ENCODE results near the gene SAP25.

The SAP25 gene

GRCh38 chr7:100591596-100591995 lies 17.9 kb upstream of the SAP25 start:
- DNase-seq: no peak

GRCh38 chr7:100590077-100590737 lies 16.5 kb upstream of the SAP25 start:
- no peak for DNase-seq

- no peak for DNase-seq
These were observed 15.7 kb upstream of the SAP25 start for GRCh38 chr7:100589341-100589947.

- DNase-seq: no peak
These were observed 14.7 kb upstream of the SAP25 start for GRCh38 chr7:100588438-100588837.

GRCh38 chr7:100586266-100587025 lies 12.7 kb upstream of the SAP25 start, which contains the start of gene FBXO24:
Gene FBXO24 (plus strand): TSS chr7:100586328. CDS start chr7:100586626, 298 bp downstream.
- DNase-seq: peak; percentile 99

- peak; percentile 55 for DNase-seq
These were observed 12.0 kb upstream of the SAP25 start, which contains the start of gene LRCH4 for GRCh38 chr7:100585511-100586265. Gene LRCH4 (minus strand): TSS chr7:100586129. CDS start chr7:100586100, 29 bp downstream.

- DNase-seq: no peak
These were observed 11.2 kb upstream of the SAP25 start for GRCh38 chr7:100584683-100585510.

GRCh38 chr7:100584054-100584682 lies 10.5 kb upstream of the SAP25 start:
- no peak for DNase-seq

GRCh38 chr7:100583132-100584053 lies 9.7 kb upstream of the SAP25 start:
- peak; percentile 69 for DNase-seq

GRCh38 chr7:100582650-100583049 lies 8.9 kb upstream of the SAP25 start:
- no peak for DNase-seq

- no peak for DNase-seq
These were observed 8.4 kb upstream of the SAP25 start for GRCh38 chr7:100582041-100582579.

GRCh38 chr7:100580466-100581283 lies 7.0 kb upstream of the SAP25 start:
- no peak for DNase-seq

- no peak for DNase-seq
These were observed 4.8 kb upstream of the SAP25 start for GRCh38 chr7:100578246-100579183.

- no peak for DNase-seq
These were observed 3.8 kb upstream of the SAP25 start for GRCh38 chr7:100577507-100577906.

- no peak for DNase-seq
These were observed 3.4 kb upstream of the SAP25 start for GRCh38 chr7:100577103-100577502.

- DNase-seq: no peak
These were observed 2.8 kb upstream of the SAP25 start for GRCh38 chr7:100576384-100576993.

- no peak for DNase-seq
These were observed 2.2 kb upstream of the SAP25 start for GRCh38 chr7:100575746-100576383.
